SH-SY5Y (cell line): ENCODE measurements around the gene SEL1L.

Source experiments
- GATA2 ChIP-seq: IDR thresholded peaks from 2 replicates; pipeline ENCODE4 v1.6.1; 2011; ENCODE audit warnings: mild to moderate bottlenecking, low read depth, low read length
- GATA3 ChIP-seq: IDR thresholded peaks from 2 replicates; pipeline ENCODE4 v1.6.1; 2011; ENCODE audit warnings: low read depth, mild to moderate bottlenecking, low read length, moderate library complexity

GRCh38 chr14:81511111-81511904 is 22.3 kb downstream of the SEL1L start:
- TF ChIP-seq GATA2 (no peak), GATA3 (no peak)
